Measurements from ENCODE around the gene UBAP1.
"Not testable (repeated sequence)": the region's sequence is repeated elsewhere in the genome, so short reads cannot be mapped to it uniquely, and the experiment has no call there.

The UBAP1 gene

DNA sequence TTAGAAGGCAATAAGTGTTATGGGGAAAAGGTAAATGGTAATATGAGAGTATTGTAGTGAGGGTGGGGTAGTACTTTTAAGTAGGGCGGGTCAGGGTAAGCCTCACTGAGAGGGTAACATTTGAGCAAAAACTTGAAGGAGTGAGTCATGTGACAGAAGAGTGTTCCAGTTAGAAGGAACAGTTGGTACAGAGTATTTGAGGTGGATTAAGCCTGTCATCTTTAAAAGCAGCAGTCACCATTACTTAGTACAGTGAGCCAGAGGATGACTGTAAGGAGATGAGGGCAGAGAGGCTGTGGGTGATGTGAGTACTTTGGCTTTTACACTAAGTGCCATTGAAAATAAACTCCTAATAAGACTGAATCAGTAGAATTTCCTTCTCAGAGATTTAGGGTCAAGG is 54.8 kb downstream of the UBAP1 start:
- TF ChIP-seq, protein P1, sequence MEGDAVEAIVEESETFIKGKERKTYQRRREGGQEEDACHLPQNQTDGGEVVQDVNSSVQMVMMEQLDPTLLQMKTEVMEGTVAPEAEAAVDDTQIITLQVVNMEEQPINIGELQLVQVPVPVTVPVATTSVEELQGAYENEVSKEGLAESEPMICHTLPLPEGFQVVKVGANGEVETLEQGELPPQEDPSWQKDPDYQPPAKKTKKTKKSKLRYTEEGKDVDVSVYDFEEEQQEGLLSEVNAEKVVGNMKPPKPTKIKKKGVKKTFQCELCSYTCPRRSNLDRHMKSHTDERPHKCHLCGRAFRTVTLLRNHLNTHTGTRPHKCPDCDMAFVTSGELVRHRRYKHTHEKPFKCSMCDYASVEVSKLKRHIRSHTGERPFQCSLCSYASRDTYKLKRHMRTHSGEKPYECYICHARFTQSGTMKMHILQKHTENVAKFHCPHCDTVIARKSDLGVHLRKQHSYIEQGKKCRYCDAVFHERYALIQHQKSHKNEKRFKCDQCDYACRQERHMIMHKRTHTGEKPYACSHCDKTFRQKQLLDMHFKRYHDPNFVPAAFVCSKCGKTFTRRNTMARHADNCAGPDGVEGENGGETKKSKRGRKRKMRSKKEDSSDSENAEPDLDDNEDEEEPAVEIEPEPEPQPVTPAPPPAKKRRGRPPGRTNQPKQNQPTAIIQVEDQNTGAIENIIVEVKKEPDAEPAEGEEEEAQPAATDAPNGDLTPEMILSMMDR (IDR thresholded peaks at IDR 0.05) = no peak
- H3K27ac ChIP-seq = no peak overlapping the region
- no peaks in the 10 kb centered on the region for H3K4me1 ChIP-seq
- DNase-seq = no peak
- peaks cover 6 to 43% (median 30%) of the 10 kb centered on the region in 3 donors for H3K36me3 ChIP-seq
- H3K27me3 ChIP-seq = no peaks in the 10 kb centered on the region
- no peak overlapping the region for H3K4me3 ChIP-seq
- H3K9me3 ChIP-seq = no peaks in the 10 kb centered on the region
- intact Hi-C loops (cut with DNase I; ENCODE audit: low total_unique reads) = no loop called here

DNA sequence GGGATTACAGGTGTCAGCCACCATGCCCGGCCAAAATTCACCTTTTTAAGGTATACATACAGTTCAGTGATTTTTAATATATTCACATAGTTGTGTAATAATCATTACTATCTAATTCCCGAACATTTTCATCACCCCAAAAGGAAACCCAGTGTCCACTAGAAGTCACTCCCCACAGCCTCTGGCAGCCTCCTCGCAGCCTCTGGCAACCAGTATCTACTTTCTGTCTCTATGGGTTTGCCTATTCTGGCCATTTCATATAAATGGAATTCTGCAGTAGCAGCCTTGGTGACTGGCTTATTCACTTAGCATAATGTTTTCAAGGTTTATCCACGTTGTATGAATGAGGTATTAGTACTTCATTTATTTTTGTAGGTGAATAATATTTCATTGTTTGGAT is 59.0 kb downstream of the UBAP1 start:
- Histone ChIP-seq H3K9me3 (no peaks in the 10 kb centered on the region), H3K27me3 (no peaks in the 10 kb centered on the region), H3K27ac (no peak overlapping the region), H3K36me3 (peaks cover 19 to 58% (median 54%) of the 10 kb centered on the region in 3 donors), H3K4me3 (no peak overlapping the region), H3K4me1 (peaks cover 0 to 20% (median 12%) of the 10 kb centered on the region in 4 donors)
- DNase-seq = no peak
- intact Hi-C loops (cut with DNase I; ENCODE audit: low total_unique reads) = no loop called here
- TF ChIP-seq, protein P1 (IDR thresholded peaks at IDR 0.05) = no peak

DNA sequence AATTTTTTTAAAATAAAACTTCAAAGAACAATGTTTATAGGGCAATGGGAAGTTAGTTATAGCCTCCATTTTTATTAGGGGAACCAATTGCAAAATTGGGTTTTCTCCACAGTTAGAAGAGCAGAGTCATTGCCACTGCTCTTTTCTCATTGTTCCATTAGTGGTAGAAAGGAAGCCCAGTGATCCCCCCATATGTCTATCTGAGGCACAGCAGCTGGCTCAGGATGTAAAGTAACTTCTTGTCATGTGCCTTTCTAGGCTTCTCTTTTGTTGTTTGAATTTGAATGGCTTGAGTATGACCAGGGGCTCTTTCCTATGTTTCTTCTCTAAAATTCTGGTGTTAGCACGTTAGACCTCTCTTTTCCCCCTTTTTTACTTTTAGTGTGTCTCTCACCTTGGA is 61.2 kb downstream of the UBAP1 start:
- TF ChIP-seq, protein P1 (IDR thresholded peaks at IDR 0.05) = no peak
- Histone ChIP-seq H3K9me3 (no peaks in the 10 kb centered on the region), H3K4me3 (no peak overlapping the region), H3K27ac (no peak overlapping the region), H3K27me3 (no peaks in the 10 kb centered on the region), H3K4me1 (peaks cover 0 to 32% (median 15%) of the 10 kb centered on the region in 4 donors), H3K36me3 (peaks cover 13 to 63% (median 57%) of the 10 kb centered on the region in 3 donors)
- no peak for DNase-seq
- intact Hi-C loops (cut with DNase I; ENCODE audit: low total_unique reads) = no loop called here

DNA sequence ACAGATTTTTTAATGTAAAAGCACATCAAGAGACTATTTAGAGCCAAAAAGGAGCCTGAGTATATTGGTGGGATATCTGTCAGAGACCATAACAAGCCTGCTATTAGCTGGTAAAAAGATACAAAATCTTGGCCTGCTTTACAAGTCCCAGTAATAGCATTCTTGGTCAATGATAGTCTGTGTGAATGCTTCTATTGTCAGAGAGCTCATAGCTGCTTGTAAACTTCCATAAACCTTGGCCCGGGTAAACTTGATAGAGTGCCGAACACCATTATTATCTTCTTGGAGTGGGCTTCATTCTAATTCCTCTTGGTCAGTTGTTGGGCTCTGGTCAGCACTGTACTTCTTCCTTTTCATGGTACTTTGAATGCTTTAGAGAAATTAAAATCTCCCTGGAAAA is 64.0 kb downstream of the UBAP1 start:
- Histone ChIP-seq H3K36me3 (peaks cover 13 to 48% (median 33%) of the 10 kb centered on the region in 3 donors), H3K4me3 (no peak overlapping the region), H3K4me1 (peaks cover 0 to 48% (median 18%) of the 10 kb centered on the region in 4 donors), H3K27me3 (no peaks in the 10 kb centered on the region), H3K27ac (peak overlapping the region in 1 of 2 donors; percentile 25), H3K9me3 (no peaks in the 10 kb centered on the region)
- intact Hi-C loops (cut with DNase I; ENCODE audit: low total_unique reads) = no loop called here
- DNase-seq = no peak
- TF ChIP-seq, protein P1 (IDR thresholded peaks at IDR 0.05) = no peak

DNA sequence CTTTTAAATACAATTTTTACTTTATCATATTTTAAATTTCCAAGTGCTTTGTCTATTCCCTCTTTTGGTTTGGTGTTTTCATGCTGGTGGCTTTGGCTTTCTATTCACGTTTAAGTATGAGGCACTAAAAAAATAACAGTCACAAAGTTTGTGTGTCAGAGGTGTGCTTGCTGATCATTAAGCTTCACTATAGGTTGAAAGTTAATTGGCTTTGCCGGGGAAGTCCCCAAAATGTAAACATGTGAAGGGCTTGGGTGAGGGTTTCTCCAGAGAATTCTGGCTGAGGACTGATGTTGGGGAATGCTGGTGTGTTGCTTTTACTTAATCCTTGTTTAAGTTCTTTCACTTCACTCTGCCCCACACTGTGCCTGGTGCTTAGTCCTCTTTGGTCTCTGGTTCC is 66.4 kb downstream of the UBAP1 start:
- H3K27ac ChIP-seq; H3K9me3 ChIP-seq; H3K4me3 ChIP-seq; H3K27me3 ChIP-seq; DNase-seq; intact Hi-C loops (cut with DNase I; ENCODE audit: low total_unique reads): not testable (repeated sequence)
- peaks cover 0 to 43% (median 13%) of the 10 kb centered on the region in 4 donors for H3K4me1 ChIP-seq
- peaks cover 27 to 59% (median 51%) of the 10 kb centered on the region in 3 donors for H3K36me3 ChIP-seq

DNA sequence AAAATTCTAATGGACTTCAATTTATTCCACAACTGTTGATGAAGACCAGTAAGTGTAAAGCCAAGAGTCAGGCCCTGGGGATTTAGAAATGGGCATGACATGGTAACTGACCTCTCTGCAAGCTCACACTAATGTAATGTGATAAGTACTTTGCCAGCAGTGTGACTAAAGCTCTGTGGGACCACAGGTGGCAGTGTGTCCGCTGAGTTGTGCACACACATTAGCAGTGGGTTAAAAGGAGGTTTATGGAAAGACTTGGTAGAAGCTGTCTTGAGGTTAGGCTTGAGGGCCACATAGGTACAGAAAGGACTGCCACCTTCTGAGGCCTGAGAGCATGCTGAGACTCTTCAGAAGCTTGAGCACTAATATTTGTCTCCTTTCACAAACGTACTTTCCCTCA is 67.6 kb downstream of the UBAP1 start:
- peaks cover 33 to 63% (median 54%) of the 10 kb centered on the region in 3 donors for H3K36me3 ChIP-seq
- TF ChIP-seq, protein P1 (IDR thresholded peaks at IDR 0.05) = no peak
- peaks cover 0 to 51% (median 16%) of the 10 kb centered on the region in 4 donors for H3K4me1 ChIP-seq
- DNase-seq = no peak
- no peak overlapping the region for H3K4me3 ChIP-seq
- H3K27ac ChIP-seq = no peak overlapping the region
- H3K27me3 ChIP-seq = no peaks in the 10 kb centered on the region
- intact Hi-C loops (cut with DNase I; ENCODE audit: low total_unique reads) = no loop called here
- H3K9me3 ChIP-seq = no peaks in the 10 kb centered on the region

DNA sequence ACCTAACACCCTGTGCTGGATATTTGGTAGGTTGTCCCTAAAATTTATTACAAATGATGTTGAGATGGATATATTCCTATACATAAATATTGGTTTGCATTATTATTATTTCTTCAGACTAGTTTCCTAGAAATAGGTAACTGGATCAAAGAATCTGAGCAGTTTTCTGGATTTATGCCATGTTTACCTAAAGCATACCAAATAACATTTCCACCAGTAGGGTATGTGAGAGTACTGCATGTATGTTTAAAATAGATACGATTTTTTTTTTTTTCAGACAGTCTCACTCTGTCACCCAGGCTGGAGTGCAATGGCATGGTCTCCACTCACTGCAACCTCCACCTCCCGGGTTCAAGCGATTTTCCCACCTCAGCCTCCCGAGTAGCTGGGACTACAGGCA is 68.9 kb downstream of the UBAP1 start:
- peaks cover 28 to 57% (median 46%) of the 10 kb centered on the region in 3 donors for H3K36me3 ChIP-seq
- H3K4me3 ChIP-seq; intact Hi-C loops (cut with DNase I; ENCODE audit: low total_unique reads); H3K27me3 ChIP-seq; H3K27ac ChIP-seq; DNase-seq; H3K9me3 ChIP-seq: not testable (repeated sequence)
- H3K4me1 ChIP-seq = peaks cover 0 to 60% (median 24%) of the 10 kb centered on the region in 4 donors

All from tibial artery (tissue), 4 donors.